CD4-positive, alpha-beta T cell treated with Interleukin-12 subunit alpha and Interleukin-12 subunit beta, for 1 hour (primary cell): Measurements from ENCODE around the gene HECTD3.

Experiments
- DNase-seq: peaks from one replicate; pipeline ENCODE4 v3.0.0-alpha.2; 2020

The HECTD3 gene

DNA sequence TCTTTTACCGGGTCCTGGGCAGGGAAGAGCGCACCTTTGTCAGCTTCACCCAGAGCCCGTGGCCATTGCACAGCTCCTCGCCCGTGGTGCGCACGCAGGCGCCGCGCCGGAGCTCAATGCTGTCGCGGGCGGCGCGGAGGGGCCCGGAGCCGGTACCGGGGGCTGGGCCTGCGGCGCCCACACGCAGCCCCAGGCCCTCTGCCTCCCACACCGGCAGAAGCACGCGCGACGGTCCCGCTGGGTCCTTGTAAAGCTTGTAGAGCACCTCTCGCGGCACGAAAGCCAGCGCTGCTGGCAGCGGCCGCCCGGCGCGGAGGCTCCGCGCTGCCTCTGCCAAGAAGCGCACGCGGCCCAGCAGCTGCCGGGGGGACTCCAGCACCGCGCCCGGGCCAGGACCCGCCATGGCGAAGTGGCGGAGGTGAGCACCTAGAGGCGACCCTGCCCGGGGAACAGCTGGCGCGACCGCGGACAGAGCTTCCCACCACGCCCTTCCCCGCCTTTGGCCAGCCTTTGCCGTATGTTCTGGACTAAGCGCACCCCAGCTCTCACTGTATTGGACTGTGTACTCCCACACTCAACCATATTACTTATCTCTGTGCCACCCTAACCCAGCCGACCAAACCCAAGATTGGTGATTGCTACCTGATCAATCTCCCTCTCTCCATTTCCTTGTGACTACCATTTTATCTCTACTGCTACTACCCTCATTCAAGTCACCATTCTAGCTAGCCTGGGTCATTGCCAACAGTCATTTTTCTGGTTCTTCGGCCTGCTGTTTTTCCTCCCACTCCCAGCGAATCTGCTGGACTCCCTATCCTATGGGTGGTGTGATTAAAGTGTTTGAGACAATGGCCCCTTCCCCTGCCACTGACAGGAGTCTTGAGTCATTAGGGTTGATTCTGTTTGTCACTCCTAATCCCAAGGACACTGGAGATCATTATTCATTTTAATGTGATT, at the start of gene HECTD3:
Gene HECTD3, minus strand, starts transcription at position 470 of the 957 bp plus-strand sequence. Its CDS starts 67 bp downstream, at position 403.
- peak; percentile 77 for DNase-seq

GRCh38 chr1:45059829-45060228, 48.7 kb upstream of the HECTD3 start:
- DNase-seq: no peak

DNA sequence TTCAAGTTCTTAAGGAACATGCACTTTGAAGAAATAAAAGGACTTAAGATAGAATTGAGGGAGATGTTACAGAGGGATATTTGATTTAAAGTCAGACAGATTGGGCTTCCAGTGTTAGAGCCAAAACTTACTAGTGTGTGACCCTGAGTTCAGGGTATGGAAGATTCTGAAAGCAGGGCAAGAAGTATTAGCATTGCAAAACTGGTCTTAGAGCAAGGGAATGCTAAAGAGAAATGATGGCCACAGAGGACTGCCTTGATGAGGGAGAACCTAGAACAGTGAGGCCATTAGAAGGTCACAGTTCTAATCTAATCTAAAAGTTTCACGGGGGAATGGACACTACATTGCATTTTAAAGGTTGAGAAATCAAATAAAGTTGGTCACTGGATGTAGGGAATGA, 46.4 kb upstream of the HECTD3 start:
- no peak for DNase-seq

GRCh38 chr1:45051005-45051772, 40.1 kb upstream of the HECTD3 start:
- peak; percentile 6 for DNase-seq

DNA sequence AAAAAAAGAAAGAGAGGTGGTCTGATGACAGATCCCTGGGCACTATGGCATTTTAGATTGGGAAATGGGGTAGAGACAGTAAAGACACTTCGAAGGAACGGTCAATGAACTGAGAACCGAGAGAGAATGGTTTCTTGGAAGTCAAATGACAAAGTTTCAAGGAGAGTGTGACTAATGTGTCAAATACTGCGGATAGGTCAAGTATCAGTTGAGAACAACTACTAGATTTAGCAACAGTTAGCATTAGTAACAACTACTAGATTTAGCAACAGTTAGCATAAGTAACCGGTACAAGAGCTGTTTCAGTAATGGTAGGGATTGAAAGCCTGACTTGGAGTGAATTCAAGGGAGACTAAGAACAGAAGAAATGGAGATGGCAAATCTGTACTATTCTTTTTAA, 35.9 kb upstream of the HECTD3 start:
- no peak for DNase-seq

DNA sequence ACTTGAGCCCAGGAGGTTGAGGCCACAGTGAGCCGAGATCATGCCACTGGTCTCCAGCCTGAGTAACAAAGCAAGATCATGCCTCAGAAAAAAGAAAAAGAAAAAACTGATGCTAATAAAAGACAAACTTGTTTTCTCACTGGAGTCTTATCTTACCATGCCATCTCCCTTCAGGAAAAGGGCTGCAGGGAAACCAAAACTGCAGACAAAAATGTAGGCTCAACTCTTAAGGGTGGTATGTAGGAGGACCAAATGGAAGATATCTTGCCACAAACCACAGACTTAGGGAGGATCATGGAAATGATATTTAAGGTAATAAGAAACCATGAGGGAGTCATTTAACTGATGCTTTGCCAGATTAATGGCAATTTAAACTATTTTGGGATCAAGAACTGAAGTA, 33.8 kb upstream of the HECTD3 start:
- no peak for DNase-seq

DNA sequence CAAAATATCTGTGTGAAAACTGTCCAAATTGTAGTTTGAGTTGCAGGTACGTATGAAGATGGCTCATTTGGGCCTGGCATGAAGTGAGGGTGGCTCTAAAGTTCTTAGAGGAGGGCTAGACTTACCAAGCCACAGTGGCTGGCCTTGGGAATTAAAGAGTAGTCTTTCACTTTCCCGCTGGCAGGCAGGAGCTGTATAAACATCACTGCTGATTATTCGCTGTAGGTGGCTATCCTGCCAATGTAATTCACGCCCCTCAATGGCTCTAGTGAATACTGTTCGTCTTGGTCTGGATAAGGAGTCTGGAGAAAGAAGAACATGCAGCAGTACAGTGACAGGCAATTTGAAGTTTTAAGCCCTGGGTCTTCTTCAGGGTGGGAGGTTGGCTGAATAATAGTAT, 32.0 kb upstream of the HECTD3 start:
- no peak for DNase-seq

GRCh38 chr1:45040297-45040696, 29.2 kb upstream of the HECTD3 start:
- no peak for DNase-seq

- DNase-seq: no peak
These were observed 27.7 kb upstream of the HECTD3 start for GRCh38 chr1:45038661-45039364.

DNA sequence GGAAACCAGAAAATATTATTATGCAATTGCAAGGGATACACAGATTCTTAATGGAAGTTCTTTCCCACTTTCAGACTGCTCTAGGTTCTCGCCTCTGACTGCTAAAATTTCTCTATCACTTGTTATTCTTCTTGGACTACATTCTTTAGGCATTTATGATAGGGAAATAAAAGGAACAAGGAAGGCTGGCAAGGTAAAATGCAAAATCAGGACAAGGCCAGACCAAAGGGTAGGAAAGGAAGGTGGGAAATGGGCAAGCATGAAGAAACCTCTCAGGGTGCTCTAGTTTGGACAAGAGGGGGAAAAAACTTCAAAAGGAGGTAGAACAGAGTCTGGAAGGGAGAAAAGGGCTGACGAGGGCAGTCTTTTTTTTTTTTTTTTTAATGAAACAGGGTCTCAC, 27.1 kb upstream of the HECTD3 start:
- no peak for DNase-seq

- no peak for DNase-seq
These were observed 26.3 kb upstream of the HECTD3 start for GRCh38 chr1:45037456-45037855.

GRCh38 chr1:45035631-45036301, 24.6 kb upstream of the HECTD3 start:
- DNase-seq: no peak

DNA sequence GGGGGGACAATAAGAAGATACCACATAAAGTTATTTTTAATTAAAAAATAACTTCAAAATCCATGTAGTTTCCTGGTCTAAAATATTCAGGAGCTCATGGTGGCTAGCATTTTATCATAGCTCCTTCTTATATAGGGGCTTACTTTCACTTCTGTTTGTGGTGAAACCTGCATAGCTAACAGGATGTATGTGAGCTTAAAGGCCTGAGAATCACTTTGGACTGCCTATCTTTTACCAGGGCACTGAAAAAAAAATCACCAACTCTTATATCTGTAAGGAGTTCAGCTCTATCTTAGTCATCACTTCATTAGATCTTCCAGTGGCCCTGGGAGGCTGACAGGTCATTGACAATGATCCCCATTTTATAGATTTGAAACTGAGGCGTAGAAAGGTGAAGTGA, 22.2 kb upstream of the HECTD3 start:
- DNase-seq: no peak

- no peak for DNase-seq
These were observed 21.7 kb upstream of the HECTD3 start for GRCh38 chr1:45032837-45033236.

- DNase-seq: no peak
These were observed 15.3 kb upstream of the HECTD3 start for GRCh38 chr1:45026446-45026845.

DNA sequence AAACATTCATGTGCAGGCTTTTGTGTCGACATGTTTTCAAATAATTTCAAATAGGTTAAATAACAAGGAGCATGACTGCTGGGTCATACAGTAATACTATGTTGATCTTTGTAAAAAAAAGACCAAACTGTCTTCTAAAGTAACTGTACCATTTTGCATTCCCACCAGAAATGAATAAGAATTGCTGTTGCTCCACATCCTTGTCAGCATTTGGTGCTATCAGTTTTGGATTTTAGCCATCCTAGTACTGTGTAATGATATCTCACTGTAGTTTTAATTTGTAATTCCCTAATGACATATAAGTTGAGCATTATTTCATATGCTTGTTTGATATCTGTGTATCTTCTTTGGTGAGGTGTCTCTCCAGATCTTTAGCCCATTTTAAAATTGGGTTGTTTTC, 12.5 kb upstream of the HECTD3 start:
- no peak for DNase-seq

DNA sequence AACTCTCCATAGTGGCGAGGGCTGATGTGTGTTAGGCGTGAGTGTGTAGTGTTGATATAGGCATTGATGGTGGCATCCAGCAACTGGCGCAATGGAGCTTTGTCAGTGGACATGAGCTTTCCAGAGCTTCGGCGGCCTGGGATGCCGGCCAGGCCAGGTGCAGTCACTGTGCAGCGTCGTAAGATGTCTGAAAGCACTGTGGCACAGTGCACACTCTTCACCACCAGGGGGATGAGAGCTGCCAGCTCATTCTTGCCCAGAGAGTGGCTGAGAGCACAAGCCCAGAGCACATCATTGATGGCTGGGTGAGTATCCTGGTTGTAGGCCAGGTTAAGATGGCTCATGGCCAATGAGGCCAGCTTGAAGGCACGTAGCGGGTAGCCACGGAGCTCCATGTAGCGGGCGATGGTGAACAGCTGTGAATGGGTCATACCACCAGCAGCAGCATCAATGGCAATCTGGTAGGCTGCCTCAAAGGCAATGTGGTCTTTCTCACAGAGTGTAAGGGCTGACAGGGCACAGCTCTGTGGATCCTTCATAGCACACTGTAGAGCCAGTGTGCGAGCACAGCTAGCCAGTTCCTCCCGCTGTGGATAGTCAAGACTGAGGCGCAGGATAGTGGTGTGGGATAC, 7.6 kb upstream of the HECTD3 start:
- peak; percentile 62 for DNase-seq

- DNase-seq: no peak
These were observed 5.6 kb upstream of the HECTD3 start for GRCh38 chr1:45016767-45017166.

GRCh38 chr1:45016090-45016697, 5.1 kb upstream of the HECTD3 start:
- no peak for DNase-seq

- no peak for DNase-seq
These were observed 4.6 kb upstream of the HECTD3 start for GRCh38 chr1:45015683-45016082.

- peak; percentile 84 for DNase-seq
These were observed 3.4 kb upstream of the HECTD3 start for GRCh38 chr1:45014321-45015028.
